Skeletal muscle tissue (tissue), 4 donors: ENCODE measurements around the gene SLC26A9. TPM values are rescaled to one million over a fixed set of nuclear protein-coding genes. Genes with fewer than 3 reads are reported as not detected.

Source experiments
- H3K27ac ChIP-seq: one replicate; pipeline ENCODE4 v1.7.0; 2013; ENCODE audit warnings: mild to moderate bottlenecking, low read depth, low read length, inconsistent platforms
- H3K27me3 ChIP-seq, 3 donors: one replicate each; pipeline ENCODE4 v1.7.0; 2013; ENCODE audit warnings: low read length in 3 of 3; ENCODE audit not compliant: control insufficient read depth in 3 of 3, insufficient read depth in 3 of 3
- H3K36me3 ChIP-seq, 3 donors: one replicate each; pipeline ENCODE4 v1.7.0; 2013; ENCODE audit warnings: low read length in 3 of 3; ENCODE audit not compliant: control insufficient read depth in 3 of 3, insufficient read depth in 3 of 3
- H3K4me1 ChIP-seq, 3 donors: one replicate each; pipeline ENCODE4 v1.7.0; 2013; ENCODE audit warnings: low read length in 3 of 3, mild to moderate bottlenecking in 3 of 3; ENCODE audit not compliant: control insufficient read depth in 3 of 3, insufficient read depth in 3 of 3
- H3K4me3 ChIP-seq, 3 donors: one replicate each; pipeline ENCODE4 v1.7.0; 2013; ENCODE audit warnings: low read length in 3 of 3
- H3K9ac ChIP-seq, 3 donors: one replicate each; pipeline ENCODE4 v1.7.0; 2013; ENCODE audit warnings: low read length in 3 of 3, mild to moderate bottlenecking in 3 of 3, moderate library complexity in 2 of 3, low read depth in 1 of 3
- H3K9me3 ChIP-seq, 3 donors: one replicate each; pipeline ENCODE4 v1.7.0; 2013; ENCODE audit warnings: low read length in 3 of 3; ENCODE audit not compliant: control insufficient read depth in 3 of 3
- total RNA-seq: library from RNA; depleted of rRNA; stranded (reverse); fragments of >200 nt; gene quantifications from one replicate; pipeline ENCODE4 v1.2.3, GENCODE V29; 2014
- donor health status: Osteomylitis.

SLC26A9 gene, protein sequence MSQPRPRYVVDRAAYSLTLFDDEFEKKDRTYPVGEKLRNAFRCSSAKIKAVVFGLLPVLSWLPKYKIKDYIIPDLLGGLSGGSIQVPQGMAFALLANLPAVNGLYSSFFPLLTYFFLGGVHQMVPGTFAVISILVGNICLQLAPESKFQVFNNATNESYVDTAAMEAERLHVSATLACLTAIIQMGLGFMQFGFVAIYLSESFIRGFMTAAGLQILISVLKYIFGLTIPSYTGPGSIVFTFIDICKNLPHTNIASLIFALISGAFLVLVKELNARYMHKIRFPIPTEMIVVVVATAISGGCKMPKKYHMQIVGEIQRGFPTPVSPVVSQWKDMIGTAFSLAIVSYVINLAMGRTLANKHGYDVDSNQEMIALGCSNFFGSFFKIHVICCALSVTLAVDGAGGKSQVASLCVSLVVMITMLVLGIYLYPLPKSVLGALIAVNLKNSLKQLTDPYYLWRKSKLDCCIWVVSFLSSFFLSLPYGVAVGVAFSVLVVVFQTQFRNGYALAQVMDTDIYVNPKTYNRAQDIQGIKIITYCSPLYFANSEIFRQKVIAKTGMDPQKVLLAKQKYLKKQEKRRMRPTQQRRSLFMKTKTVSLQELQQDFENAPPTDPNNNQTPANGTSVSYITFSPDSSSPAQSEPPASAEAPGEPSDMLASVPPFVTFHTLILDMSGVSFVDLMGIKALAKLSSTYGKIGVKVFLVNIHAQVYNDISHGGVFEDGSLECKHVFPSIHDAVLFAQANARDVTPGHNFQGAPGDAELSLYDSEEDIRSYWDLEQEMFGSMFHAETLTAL
- total RNA-seq = not detected

DNA sequence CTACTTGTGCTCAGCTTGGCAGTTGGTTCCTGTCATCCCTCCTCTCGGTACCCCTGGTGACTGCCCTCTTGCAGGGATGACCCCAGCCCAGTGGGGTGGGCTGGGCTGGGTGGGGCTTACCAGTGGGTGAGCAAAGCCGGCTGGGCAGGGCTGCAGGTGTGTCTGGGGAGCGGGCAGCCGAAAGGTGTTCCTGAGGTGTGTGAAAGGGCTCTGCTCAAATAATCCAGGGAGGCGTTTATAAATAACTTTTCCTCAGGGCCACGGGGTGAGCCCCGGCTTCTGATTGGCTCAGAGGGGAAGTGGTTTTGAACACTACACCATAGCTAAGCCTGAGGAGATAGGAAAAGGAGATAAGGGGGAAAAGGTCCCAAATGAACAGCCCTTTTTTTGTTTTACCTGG lies at the start of gene SLC26A9:
Gene SLC26A9, minus strand, starts transcription at position 212 of the 400 bp plus-strand sequence. CDS start 7,636 bp downstream, outside the sequence.
- peaks cover 0 to 14% (median 7%) of the 10 kb centered on the region in 3 donors for H3K27me3 ChIP-seq
- no peak within 1 kb of the TSS for H3K4me3 ChIP-seq
- H3K9ac ChIP-seq = no peak within 1 kb of the TSS
- H3K4me1 ChIP-seq = peaks cover 0 to 9% (median 6%) of the 10 kb centered on the region in 3 donors
- H3K36me3 ChIP-seq = no peaks in the 10 kb centered on the region
- H3K27ac ChIP-seq = no peak within 1 kb of the TSS
- H3K9me3 ChIP-seq = no peaks in the 10 kb centered on the region

- no peak overlapping the region for H3K4me3 ChIP-seq
- H3K9me3 ChIP-seq = no peaks in the 10 kb centered on the region
- H3K27ac ChIP-seq = no peak overlapping the region
- H3K4me1 ChIP-seq = peaks cover 0 to 8% (median 5%) of the 10 kb centered on the region in 3 donors
- peaks cover 0 to 8% (median 4%) of the 10 kb centered on the region in 3 donors for H3K36me3 ChIP-seq
- no peaks in the 10 kb centered on the region for H3K27me3 ChIP-seq
- H3K9ac ChIP-seq = no peak overlapping the region
These were observed 49.1 kb upstream of the SLC26A9 start for GRCh38 chr1:205992218-205992882.

- H3K36me3 ChIP-seq = peaks cover 0 to 8% (median 4%) of the 10 kb centered on the region in 3 donors
- no peaks in the 10 kb centered on the region for H3K9me3 ChIP-seq
- peaks cover 0 to 13% (median 5%) of the 10 kb centered on the region in 3 donors for H3K4me1 ChIP-seq
- H3K27ac ChIP-seq = no peak overlapping the region
- H3K27me3 ChIP-seq = no peaks in the 10 kb centered on the region
- no peak overlapping the region for H3K4me3 ChIP-seq
- no peak overlapping the region for H3K9ac ChIP-seq
These were observed 48.0 kb upstream of the SLC26A9 start for GRCh38 chr1:205991237-205991636.

- Histone ChIP-seq H3K9ac (no peak overlapping the region), H3K4me3 (no peak overlapping the region), H3K4me1 (peaks cover 0 to 13% (median 5%) of the 10 kb centered on the region in 3 donors), H3K27ac (no peak overlapping the region), H3K36me3 (peaks cover 0 to 8% (median 4%) of the 10 kb centered on the region in 3 donors), H3K27me3 (no peaks in the 10 kb centered on the region), H3K9me3 (no peaks in the 10 kb centered on the region)
These were observed 47.0 kb upstream of the SLC26A9 start for GRCh38 chr1:205990226-205990625.

- H3K9ac ChIP-seq = no peak overlapping the region
- H3K27me3 ChIP-seq = no peaks in the 10 kb centered on the region
- H3K9me3 ChIP-seq = no peaks in the 10 kb centered on the region
- peaks cover 0 to 8% (median 4%) of the 10 kb centered on the region in 3 donors for H3K36me3 ChIP-seq
- H3K4me1 ChIP-seq = peaks cover 1 to 13% (median 5%) of the 10 kb centered on the region in 3 donors
- no peak overlapping the region for H3K4me3 ChIP-seq
- no peak overlapping the region for H3K27ac ChIP-seq
These were observed 46.5 kb upstream of the SLC26A9 start for GRCh38 chr1:205989786-205990185.

DNA sequence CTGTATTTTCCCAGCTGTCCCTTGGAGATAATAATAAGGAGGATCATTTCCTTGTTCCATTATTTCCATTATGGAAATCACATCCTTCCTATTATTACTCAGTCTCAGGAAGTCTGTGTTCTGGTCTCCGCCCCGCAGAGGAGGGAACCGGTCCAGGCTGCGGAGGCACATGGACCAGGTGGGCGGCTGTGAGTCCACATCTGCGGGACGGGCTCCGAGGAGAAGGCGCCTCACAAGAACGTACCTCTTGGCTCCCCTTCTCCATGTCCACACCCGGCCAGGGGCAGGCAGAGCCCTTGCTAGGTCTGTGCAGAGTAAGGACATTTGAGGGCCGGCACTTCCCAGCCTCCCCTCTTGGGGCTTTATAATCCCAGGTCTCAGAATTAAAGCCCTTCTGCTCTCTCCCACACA lies 45.3 kb upstream of the SLC26A9 start:
- Histone ChIP-seq H3K9ac (no peak overlapping the region), H3K4me3 (no peak overlapping the region), H3K27me3 (no peaks in the 10 kb centered on the region), H3K27ac (no peak overlapping the region), H3K4me1 (peaks cover 4 to 8% (median 5%) of the 10 kb centered on the region in 3 donors), H3K36me3 (peaks cover 0 to 8% (median 4%) of the 10 kb centered on the region in 3 donors), H3K9me3 (no peaks in the 10 kb centered on the region)

GRCh38 chr1:205986861-205987260 lies 43.6 kb upstream of the SLC26A9 start:
- H3K9me3 ChIP-seq = no peaks in the 10 kb centered on the region
- no peak overlapping the region for H3K9ac ChIP-seq
- peaks cover 0 to 5% (median 5%) of the 10 kb centered on the region in 3 donors for H3K4me1 ChIP-seq
- no peak overlapping the region for H3K27ac ChIP-seq
- H3K4me3 ChIP-seq = no peak overlapping the region
- peaks cover 0 to 2% (median 0%) of the 10 kb centered on the region in 3 donors for H3K36me3 ChIP-seq
- no peaks in the 10 kb centered on the region for H3K27me3 ChIP-seq

DNA sequence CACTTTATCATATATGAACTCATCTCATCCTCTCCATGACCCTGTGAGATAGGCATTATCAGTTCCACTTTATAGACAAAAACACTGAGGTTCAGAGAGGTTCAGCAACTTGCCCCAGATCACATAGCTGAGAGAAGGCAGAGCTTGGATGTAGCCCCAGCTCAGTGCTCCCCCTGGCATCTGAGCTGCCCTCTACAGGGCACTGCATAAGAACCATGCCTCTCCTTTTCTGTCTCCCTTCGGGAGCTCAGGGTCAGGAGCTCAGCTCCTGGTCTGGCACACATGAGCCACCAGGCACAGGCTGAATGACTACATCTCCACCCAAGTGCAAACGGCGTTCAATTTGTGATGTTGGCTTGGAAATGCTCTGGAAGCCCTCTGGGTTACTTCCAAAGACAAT lies 43.0 kb upstream of the SLC26A9 start:
- H3K27ac ChIP-seq = no peak overlapping the region

DNA sequence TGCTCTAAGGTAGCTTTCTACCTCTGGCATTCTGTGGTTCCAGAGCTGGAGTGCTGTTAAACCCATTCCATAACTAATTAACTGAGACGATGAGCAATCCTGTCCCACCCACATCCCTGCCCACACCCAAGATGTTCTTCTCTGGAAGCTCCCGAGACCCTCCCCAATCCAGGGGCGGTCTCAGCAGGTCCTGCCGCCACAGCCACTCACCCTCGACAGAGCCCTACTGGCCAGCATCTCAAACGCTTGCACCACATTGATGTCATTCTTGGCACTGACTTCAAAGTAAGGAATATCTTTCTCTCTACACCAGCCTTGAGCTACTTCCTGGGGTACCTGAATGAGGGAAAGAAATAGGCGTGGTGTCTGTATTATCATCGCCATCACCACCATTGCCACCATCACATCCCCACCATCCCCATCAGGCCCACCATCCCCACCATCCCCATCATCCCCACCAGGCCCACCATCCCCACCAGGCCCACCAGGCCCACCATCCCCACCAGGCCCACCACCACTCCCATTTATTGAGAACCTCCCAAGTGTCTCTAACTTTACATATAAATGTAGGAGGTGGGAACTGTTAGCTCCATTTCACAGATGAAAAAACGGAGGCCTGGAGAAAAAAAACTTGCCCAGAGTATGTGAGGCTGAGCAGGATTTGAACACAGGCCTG lies 42.2 kb upstream of the SLC26A9 start:
- H3K36me3 ChIP-seq = peaks cover 0 to 2% (median 0%) of the 10 kb centered on the region in 3 donors
- H3K9ac ChIP-seq = no peak overlapping the region
- H3K27ac ChIP-seq = no peak overlapping the region
- no peak overlapping the region for H3K4me3 ChIP-seq
- H3K9me3 ChIP-seq = no peaks in the 10 kb centered on the region
- H3K4me1 ChIP-seq = peaks cover 0 to 5% (median 5%) of the 10 kb centered on the region in 3 donors
- H3K27me3 ChIP-seq = no peaks in the 10 kb centered on the region

More for the DNA sequence above, 43.0 kb upstream of the SLC26A9 start:
- no peaks in the 10 kb centered on the region for H3K9me3 ChIP-seq
- no peak overlapping the region for H3K9ac ChIP-seq
- no peak overlapping the region for H3K4me3 ChIP-seq
- H3K36me3 ChIP-seq = peaks cover 0 to 2% (median 0%) of the 10 kb centered on the region in 3 donors
- H3K27me3 ChIP-seq = no peaks in the 10 kb centered on the region
- peaks cover 0 to 5% (median 5%) of the 10 kb centered on the region in 3 donors for H3K4me1 ChIP-seq
